GM12878 (cell line): ENCODE data around the gene JUN.

Source experiments
- EZH2 ChIP-seq: IDR thresholded peaks from 2 replicates; pipeline ENCODE4 v1.6.1; 2012; ENCODE audit warnings: low read depth, mild to moderate bottlenecking, control low read depth, inconsistent platforms, low read length, borderline replicate concordance; ENCODE audit not compliant: control insufficient read depth
- HDGF ChIP-seq: fragments of 450-650 bp; IDR thresholded peaks from 2 replicates; pipeline ENCODE4 v1.6.1; 2016; ENCODE audit warnings: antibody characterized with exemption
- MYC ChIP-seq: IDR thresholded peaks from 2 replicates; pipeline ENCODE4 v1.6.1; 2011; ENCODE audit warnings: mild to moderate bottlenecking, low read length, moderate library complexity, inconsistent platforms; ENCODE audit not compliant: insufficient read depth, insufficient replicate concordance, insufficient read length, severe bottlenecking
- TF ChIP-seq, protein P1 (sequence below): IDR thresholded peaks from 2 replicates; pipeline ENCODE4 v1.6.1; 2011; ENCODE audit warnings: low read depth, low read length, improper control_type of control experiment, borderline replicate concordance
- TF ChIP-seq, protein P2 (sequence below), 3 experiments: IDR thresholded peaks in 2 of 3; conservative IDR thresholded peaks in 1 of 3; 2 replicates each; pipeline ENCODE4 v1.5.1; 2011; ENCODE audit warnings: low read depth in 3 of 3, low read length in 3 of 3, mild to moderate bottlenecking in 3 of 3, control low read depth in 2 of 3, moderate library complexity in 2 of 3, inconsistent platforms in 1 of 3, mixed read lengths in 1 of 3; ENCODE audit not compliant: control insufficient read depth in 2 of 3, insufficient read depth in 1 of 3; ENCODE audit errors: extremely low read depth in 1 of 3
- TF ChIP-seq, protein P3 (sequence below): IDR thresholded peaks from 2 replicates; pipeline ENCODE4 v1.6.1; 2011; ENCODE audit warnings: borderline replicate concordance, low read depth, mild to moderate bottlenecking, moderate library complexity, low read length; ENCODE audit not compliant: insufficient read depth, poor library complexity, severe bottlenecking
- TF ChIP-seq, protein P4 (sequence below): IDR thresholded peaks from 2 replicates; pipeline ENCODE4 v1.6.1; 2012; ENCODE audit warnings: low read depth, low read length, improper control_type of control experiment

DNA sequence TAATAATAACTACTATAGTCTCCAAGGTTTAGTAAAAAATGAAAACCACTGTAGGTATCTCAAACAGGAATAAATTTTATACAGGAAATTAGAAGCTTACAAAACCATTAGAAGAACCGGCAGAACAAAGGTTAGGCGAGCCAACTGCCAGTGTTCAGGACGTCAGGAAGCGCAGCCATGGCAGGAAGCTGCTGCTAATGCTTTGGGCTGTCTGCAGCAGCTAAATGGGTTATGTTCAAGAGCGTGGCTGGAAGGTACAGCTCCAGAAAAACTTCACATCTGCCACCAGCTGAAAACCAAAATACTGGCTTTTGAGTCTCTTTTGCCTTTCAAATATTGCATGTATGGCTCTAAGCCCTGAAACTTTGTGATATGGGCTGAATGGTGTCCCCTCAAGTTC lies 48.3 kb downstream of the JUN start:
- TF ChIP-seq, protein P1, sequence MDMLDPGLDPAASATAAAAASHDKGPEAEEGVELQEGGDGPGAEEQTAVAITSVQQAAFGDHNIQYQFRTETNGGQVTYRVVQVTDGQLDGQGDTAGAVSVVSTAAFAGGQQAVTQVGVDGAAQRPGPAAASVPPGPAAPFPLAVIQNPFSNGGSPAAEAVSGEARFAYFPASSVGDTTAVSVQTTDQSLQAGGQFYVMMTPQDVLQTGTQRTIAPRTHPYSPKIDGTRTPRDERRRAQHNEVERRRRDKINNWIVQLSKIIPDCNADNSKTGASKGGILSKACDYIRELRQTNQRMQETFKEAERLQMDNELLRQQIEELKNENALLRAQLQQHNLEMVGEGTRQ = no peak
- TF ChIP-seq, protein P2, sequence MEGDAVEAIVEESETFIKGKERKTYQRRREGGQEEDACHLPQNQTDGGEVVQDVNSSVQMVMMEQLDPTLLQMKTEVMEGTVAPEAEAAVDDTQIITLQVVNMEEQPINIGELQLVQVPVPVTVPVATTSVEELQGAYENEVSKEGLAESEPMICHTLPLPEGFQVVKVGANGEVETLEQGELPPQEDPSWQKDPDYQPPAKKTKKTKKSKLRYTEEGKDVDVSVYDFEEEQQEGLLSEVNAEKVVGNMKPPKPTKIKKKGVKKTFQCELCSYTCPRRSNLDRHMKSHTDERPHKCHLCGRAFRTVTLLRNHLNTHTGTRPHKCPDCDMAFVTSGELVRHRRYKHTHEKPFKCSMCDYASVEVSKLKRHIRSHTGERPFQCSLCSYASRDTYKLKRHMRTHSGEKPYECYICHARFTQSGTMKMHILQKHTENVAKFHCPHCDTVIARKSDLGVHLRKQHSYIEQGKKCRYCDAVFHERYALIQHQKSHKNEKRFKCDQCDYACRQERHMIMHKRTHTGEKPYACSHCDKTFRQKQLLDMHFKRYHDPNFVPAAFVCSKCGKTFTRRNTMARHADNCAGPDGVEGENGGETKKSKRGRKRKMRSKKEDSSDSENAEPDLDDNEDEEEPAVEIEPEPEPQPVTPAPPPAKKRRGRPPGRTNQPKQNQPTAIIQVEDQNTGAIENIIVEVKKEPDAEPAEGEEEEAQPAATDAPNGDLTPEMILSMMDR (IDR thresholded peaks at IDR 0.05 in 2 of 3, conservative IDR thresholded peaks at IDR 0.05 in 1 of 3; ENCODE audit: control insufficient read depth in 2 of 3, extremely low read depth in 1 of 3, insufficient read depth in 1 of 3, low read depth in 3 of 3, low read length in 3 of 3) = no peak
- TF ChIP-seq, protein P3, sequence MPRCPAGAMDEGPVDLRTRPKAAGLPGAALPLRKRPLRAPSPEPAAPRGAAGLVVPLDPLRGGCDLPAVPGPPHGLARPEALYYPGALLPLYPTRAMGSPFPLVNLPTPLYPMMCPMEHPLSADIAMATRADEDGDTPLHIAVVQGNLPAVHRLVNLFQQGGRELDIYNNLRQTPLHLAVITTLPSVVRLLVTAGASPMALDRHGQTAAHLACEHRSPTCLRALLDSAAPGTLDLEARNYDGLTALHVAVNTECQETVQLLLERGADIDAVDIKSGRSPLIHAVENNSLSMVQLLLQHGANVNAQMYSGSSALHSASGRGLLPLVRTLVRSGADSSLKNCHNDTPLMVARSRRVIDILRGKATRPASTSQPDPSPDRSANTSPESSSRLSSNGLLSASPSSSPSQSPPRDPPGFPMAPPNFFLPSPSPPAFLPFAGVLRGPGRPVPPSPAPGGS = no peak
- TF ChIP-seq EZH2 (no peak), MYC (no peak), HDGF (no peak)
- TF ChIP-seq, protein P4, sequence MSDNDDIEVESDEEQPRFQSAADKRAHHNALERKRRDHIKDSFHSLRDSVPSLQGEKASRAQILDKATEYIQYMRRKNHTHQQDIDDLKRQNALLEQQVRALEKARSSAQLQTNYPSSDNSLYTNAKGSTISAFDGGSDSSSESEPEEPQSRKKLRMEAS = no peak
